HT1080 (cell line): ENCODE measurements around the gene TH. TPM values are rescaled to one million over a fixed set of nuclear protein-coding genes. Genes with fewer than 3 reads are reported as not detected.
"Not testable (repeated sequence)": the region's sequence is repeated elsewhere in the genome, so short reads cannot be mapped to it uniquely, and the experiment has no call there.

Experiments
- DNase-seq: peaks from one replicate; pipeline ENCODE4 v3.0.0-alpha.2; 2015; ENCODE audit warnings: low read depth
- total RNA-seq: library from RNA; depleted of rRNA; stranded (reverse); fragments of >200 nt; shearing (Covaris generic); gene quantifications from 2 replicates; pipeline ENCODE4 v1.2.3, GENCODE V29; 2014

The TH gene
- total RNA-seq, 1 experiment from 2014 or later = not detected

- DNase-seq = no peak
Measured at GRCh38 chr11:2132246-2132645, 39.4 kb downstream of the TH start.

- DNase-seq = no peak
Measured at GRCh38 chr11:2131371-2132236, 40.0 kb downstream of the TH start.

GRCh38 chr11:2130881-2131352 lies 40.7 kb downstream of the TH start:
- DNase-seq = no peak

GRCh38 chr11:2129699-2130366 lies 41.8 kb downstream of the TH start:
- no peak for DNase-seq

- no peak for DNase-seq
Measured at GRCh38 chr11:2129308-2129698, 42.3 kb downstream of the TH start.

GRCh38 chr11:2128511-2129307 lies 42.9 kb downstream of the TH start:
- DNase-seq = no peak

- DNase-seq = no peak
Measured at GRCh38 chr11:2128130-2128510, 43.5 kb downstream of the TH start.

- DNase-seq = no peak
Measured at GRCh38 chr11:2127482-2128129, 44.0 kb downstream of the TH start.

- no peak for DNase-seq
Measured at GRCh38 chr11:2126520-2127085, 45.0 kb downstream of the TH start.

- DNase-seq = not testable (repeated sequence)
Measured at GRCh38 chr11:2124736-2125484, 46.7 kb downstream of the TH start.

- no peak for DNase-seq
Measured at GRCh38 chr11:2123628-2123960, 48.0 kb downstream of the TH start.

GRCh38 chr11:2122907-2123627 lies 48.5 kb downstream of the TH start:
- DNase-seq = no peak

GRCh38 chr11:2122222-2122906 lies 49.3 kb downstream of the TH start:
- DNase-seq = no peak

GRCh38 chr11:2121227-2122130 lies 50.1 kb downstream of the TH start:
- no peak for DNase-seq

GRCh38 chr11:2120359-2121100 lies 51.1 kb downstream of the TH start:
- DNase-seq = no peak

- no peak for DNase-seq
Measured at GRCh38 chr11:2118677-2119076, 52.9 kb downstream of the TH start.

GRCh38 chr11:2116680-2117079 lies 54.9 kb downstream of the TH start:
- no peak for DNase-seq
